Omental fat pad (tissue), 4 donors: ENCODE results near the gene TSPAN1. TPM values are rescaled to one million over a fixed set of nuclear protein-coding genes. Genes with fewer than 3 reads are reported as not detected.
A peak's percentile ranks its signal among the peaks of the same experiment; 100 is the strongest.

Experiments
- ATAC-seq: fragments of 150-250 bp; one replicate; pipeline ENCODE4 v1.9.1; 2016; ENCODE audit warnings: mild to moderate bottlenecking, moderate library complexity; ENCODE audit not compliant: low FRiP score
- DNase-seq: peaks from one replicate; pipeline ENCODE4 v3.0.0-alpha.2; 2019; ENCODE audit warnings: low spot score
- total RNA-seq, 4 donors: library from RNA; depleted of rRNA; stranded (reverse); fragments of >200 nt; gene quantifications; one replicate each; pipeline ENCODE4 v1.1.0, GENCODE V29; 2016
- TF ChIP-seq, protein P1 (sequence below), 3 donors: fragments of 450-650 bp; IDR thresholded peaks; one replicate each; pipeline ENCODE4 v1.5.1; 2016 to 2017; ENCODE audit warnings: antibody characterized with exemption in 3 of 3, mild to moderate bottlenecking in 3 of 3, moderate library complexity in 2 of 3

TSPAN1 gene
- total RNA-seq, 4 donors from 2014 or later = 0.84 to 1.2 (median 1.2) TPM; not detected in 1

GRCh38 chr1:46180082-46180616 is 5.3 kb downstream of the TSPAN1 start:
- ATAC-seq = no peak
- DNase-seq = no peak
- TF ChIP-seq, protein P1, sequence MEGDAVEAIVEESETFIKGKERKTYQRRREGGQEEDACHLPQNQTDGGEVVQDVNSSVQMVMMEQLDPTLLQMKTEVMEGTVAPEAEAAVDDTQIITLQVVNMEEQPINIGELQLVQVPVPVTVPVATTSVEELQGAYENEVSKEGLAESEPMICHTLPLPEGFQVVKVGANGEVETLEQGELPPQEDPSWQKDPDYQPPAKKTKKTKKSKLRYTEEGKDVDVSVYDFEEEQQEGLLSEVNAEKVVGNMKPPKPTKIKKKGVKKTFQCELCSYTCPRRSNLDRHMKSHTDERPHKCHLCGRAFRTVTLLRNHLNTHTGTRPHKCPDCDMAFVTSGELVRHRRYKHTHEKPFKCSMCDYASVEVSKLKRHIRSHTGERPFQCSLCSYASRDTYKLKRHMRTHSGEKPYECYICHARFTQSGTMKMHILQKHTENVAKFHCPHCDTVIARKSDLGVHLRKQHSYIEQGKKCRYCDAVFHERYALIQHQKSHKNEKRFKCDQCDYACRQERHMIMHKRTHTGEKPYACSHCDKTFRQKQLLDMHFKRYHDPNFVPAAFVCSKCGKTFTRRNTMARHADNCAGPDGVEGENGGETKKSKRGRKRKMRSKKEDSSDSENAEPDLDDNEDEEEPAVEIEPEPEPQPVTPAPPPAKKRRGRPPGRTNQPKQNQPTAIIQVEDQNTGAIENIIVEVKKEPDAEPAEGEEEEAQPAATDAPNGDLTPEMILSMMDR (IDR thresholded peaks at IDR 0.05) = no peak

GRCh38 chr1:46181343-46182260 is 6.7 kb downstream of the TSPAN1 start:
- no peak for DNase-seq
- ATAC-seq = no peak
- TF ChIP-seq, protein P1 (IDR thresholded peaks at IDR 0.05) = no peak

GRCh38 chr1:46183079-46183847 is 8.4 kb downstream of the TSPAN1 start:
- peak; percentile 87 for ATAC-seq
- no peak for DNase-seq
- TF ChIP-seq, protein P1 (IDR thresholded peaks at IDR 0.05) = no peak

DNA sequence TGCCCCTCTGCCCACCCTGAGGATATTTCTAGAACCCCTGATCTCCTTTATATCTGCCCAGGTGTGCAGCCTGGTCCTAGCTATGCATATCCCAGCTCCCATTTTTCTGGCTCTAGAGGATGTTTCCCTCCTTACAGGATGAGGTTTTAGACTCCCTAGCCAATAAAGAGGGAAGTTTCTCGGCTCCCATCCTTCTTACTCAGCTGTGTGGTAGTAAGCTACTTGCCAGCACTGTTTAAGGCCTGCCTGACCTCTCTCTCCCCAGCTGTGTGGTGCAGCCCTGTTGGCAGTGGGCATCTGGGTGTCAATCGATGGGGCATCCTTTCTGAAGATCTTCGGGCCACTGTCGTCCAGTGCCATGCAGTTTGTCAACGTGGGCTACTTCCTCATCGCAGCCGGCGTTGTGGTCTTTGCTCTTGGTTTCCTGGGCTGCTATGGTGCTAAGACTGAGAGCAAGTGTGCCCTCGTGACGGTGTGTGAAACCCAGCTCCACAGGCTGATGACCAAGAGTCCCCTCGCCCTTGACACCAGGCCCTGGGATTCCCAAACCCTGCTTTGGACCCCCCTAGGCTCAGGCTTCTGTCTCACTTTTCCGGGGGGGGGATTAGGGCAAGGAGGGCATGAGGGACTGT is 9.2 kb downstream of the TSPAN1 start:
- TF ChIP-seq, protein P1 (IDR thresholded peaks at IDR 0.05) = no peak
- no peak for DNase-seq
- no peak for ATAC-seq

- DNase-seq (no peak), ATAC-seq (no peak)
- TF ChIP-seq, protein P1 (IDR thresholded peaks at IDR 0.05) = no peak
Measured at GRCh38 chr1:46184920-46185658, 10.2 kb downstream of the TSPAN1 start.

- DNase-seq (no peak), ATAC-seq (no peak)
- TF ChIP-seq, protein P1 (IDR thresholded peaks at IDR 0.05) = no peak
Measured at GRCh38 chr1:46186076-46186475, 11.2 kb downstream of the TSPAN1 start.
